Neuronal stem cell (in vitro differentiated cells): Measurements from ENCODE around the gene RHO.

Experiments
- DNase-seq: peaks from one replicate; pipeline ENCODE4 v3.0.0-alpha.2; 2013; ENCODE audit warnings: low spot score
- H2AFZ ChIP-seq: one replicate; pipeline ENCODE4 v1.6.1; 2013; ENCODE audit warnings: mild to moderate bottlenecking, low read length, inconsistent platforms
- H2AK5ac ChIP-seq: 2 replicates; pipeline ENCODE4 v1.6.1; 2013; ENCODE audit warnings: low read depth, mild to moderate bottlenecking, inconsistent platforms, low read length, moderate library complexity, mixed read lengths
- H2BK120ac ChIP-seq: 2 replicates; pipeline ENCODE4 v1.6.1; 2013; ENCODE audit warnings: low read depth, mild to moderate bottlenecking, inconsistent platforms, low read length, moderate library complexity, mixed read lengths
- H2BK12ac ChIP-seq: one replicate; pipeline ENCODE4 v1.6.1; 2013; ENCODE audit warnings: low read length, inconsistent platforms
- H2BK15ac ChIP-seq: 2 replicates; pipeline ENCODE4 v1.6.1; 2013; ENCODE audit warnings: mild to moderate bottlenecking, low read length, inconsistent platforms, mixed read lengths
- H2BK5ac ChIP-seq: one replicate; pipeline ENCODE4 v1.6.1; 2013; ENCODE audit warnings: inconsistent platforms, mild to moderate bottlenecking, low read length, moderate library complexity
- H3K14ac ChIP-seq: one replicate; pipeline ENCODE4 v1.6.1; 2013; ENCODE audit warnings: low read length, inconsistent platforms
- H3K18ac ChIP-seq: 2 replicates; pipeline ENCODE4 v1.6.1; 2013; ENCODE audit warnings: low read length, inconsistent platforms
- H3K23ac ChIP-seq: 2 replicates; pipeline ENCODE4 v1.6.1; 2013; ENCODE audit warnings: low read depth, mild to moderate bottlenecking, mixed read lengths, low read length, inconsistent platforms; ENCODE audit not compliant: poor library complexity
- H3K27ac ChIP-seq: replicated peaks from 3 replicates; pipeline ENCODE4 v1.5.1; 2013; ENCODE audit warnings: low read length, inconsistent platforms
- H3K27me3 ChIP-seq, 3 experiments: 2 replicates each; pipeline ENCODE4 v1.6.1; 2013; ENCODE audit warnings: low read length in 3 of 3, mild to moderate bottlenecking in 2 of 3, inconsistent platforms in 1 of 3, low read depth in 1 of 3, mixed read lengths in 1 of 3, moderate library complexity in 1 of 3; ENCODE audit not compliant: control insufficient read depth in 3 of 3, insufficient read depth in 3 of 3
- H3K36me3 ChIP-seq, 2 donors: replicated peaks in 1 of 2; 2 replicates each; pipeline ENCODE4 v1.6.1; 2013; ENCODE audit warnings: low read length in 2 of 2; ENCODE audit not compliant: control insufficient read depth in 2 of 2, insufficient read depth in 2 of 2
- H3K4ac ChIP-seq: 2 replicates; pipeline ENCODE4 v1.6.1; 2013; ENCODE audit warnings: inconsistent platforms, mild to moderate bottlenecking, low read length, moderate library complexity
- H3K4me1 ChIP-seq, 2 donors: 1 replicate in 1 of 2; 2 replicates in 1 of 2; pipeline ENCODE4 v1.6.1; 2013; ENCODE audit warnings: low read length in 2 of 2, low read depth in 1 of 2; ENCODE audit not compliant: control insufficient read depth in 2 of 2, insufficient read depth in 1 of 2
- H3K4me2 ChIP-seq: one replicate; pipeline ENCODE4 v1.6.1; 2013; ENCODE audit warnings: mild to moderate bottlenecking, low read length, inconsistent platforms; ENCODE audit not compliant: insufficient read depth, poor library complexity, severe bottlenecking
- H3K4me3 ChIP-seq, 2 donors: 2 replicates each; pipeline ENCODE4 v1.5.1; 2013; ENCODE audit warnings: low read length in 2 of 2, mild to moderate bottlenecking in 2 of 2, inconsistent platforms in 1 of 2, moderate library complexity in 1 of 2
- H3K79me1 ChIP-seq: one replicate; pipeline ENCODE4 v1.6.1; 2013; ENCODE audit warnings: low read depth, mild to moderate bottlenecking, inconsistent platforms, low read length, moderate library complexity
- H3K9ac ChIP-seq: one replicate; pipeline ENCODE4 v1.6.1; 2013; ENCODE audit warnings: mild to moderate bottlenecking, low read depth, low read length, inconsistent platforms; ENCODE audit not compliant: poor library complexity
- H3K9me3 ChIP-seq, 2 donors: replicated peaks in 1 of 2; 2 replicates each; pipeline versions ENCODE3 to v1.6.1; 2013; ENCODE audit warnings: low read length in 2 of 2, mild to moderate bottlenecking in 2 of 2, inconsistent platforms in 1 of 2, low read depth in 1 of 2, mixed read lengths in 1 of 2, moderate library complexity in 1 of 2; ENCODE audit not compliant: control insufficient read depth in 2 of 2, insufficient read depth in 1 of 2
- H4K8ac ChIP-seq: one replicate; pipeline ENCODE4 v1.6.1; 2013; ENCODE audit warnings: low read depth, mild to moderate bottlenecking, inconsistent platforms, low read length, moderate library complexity
- H4K91ac ChIP-seq: one replicate; pipeline ENCODE4 v1.6.1; 2013; ENCODE audit warnings: low read length, low read depth, mild to moderate bottlenecking, inconsistent platforms; ENCODE audit not compliant: poor library complexity
- WGBS, 2 donors: extraction: QIAGEN DNeasy Blood & Tissue Kit; methylation state at CpG; one replicate each; pipeline ENCODE4 v1.1.7; 2013; ENCODE audit warnings: missing lambda C conversion rate in 2 of 2, mixed read lengths in 1 of 2; ENCODE audit not compliant: insufficient read length in 2 of 2, insufficient replicate concordance in 1 of 2; ENCODE audit errors: extremely low coverage in 2 of 2; 5-methylcytosine and 5-hydroxymethylcytosine counted together

Gene RHO

GRCh38 chr3:129575997-129576384, 47.6 kb downstream of the RHO start:
- no peaks in the 10 kb centered on the region for H3K27me3 ChIP-seq
- H2BK5ac ChIP-seq, result peak overlapping the region; percentile 43
- no peak for DNase-seq
- peaks cover 0 to 27% of the 10 kb centered on the region in 2 donors for H3K36me3 ChIP-seq
- no peak overlapping the region for H2BK12ac ChIP-seq
- H3K18ac ChIP-seq, result peak overlapping the region; percentile 78
- H2AFZ ChIP-seq, result no peak overlapping the region
- WGBS, 2 donors, result no CpG with 5 or more reads among the region's 10 CpGs
- H2AK5ac ChIP-seq, result peak overlapping the region; percentile 93
- H3K4ac ChIP-seq, result no peak overlapping the region
- H3K27ac ChIP-seq, result no peak overlapping the region
- no peaks in the 10 kb centered on the region for H3K79me1 ChIP-seq
- H2BK120ac ChIP-seq, result no peak overlapping the region
- peak overlapping the region; percentile 22 for H4K91ac ChIP-seq
- H3K23ac ChIP-seq, result no peak overlapping the region
- H3K4me2 ChIP-seq, result no peak overlapping the region
- H3K9ac ChIP-seq, result no peak overlapping the region
- H3K4me3 ChIP-seq, result no peak overlapping the region
- peak overlapping the region; percentile 82 for H3K14ac ChIP-seq
- H3K4me1 ChIP-seq, result peaks cover 0 to 8% of the 10 kb centered on the region in 2 donors
- peaks cover 0 to 1% of the 10 kb centered on the region in 2 donors for H3K9me3 ChIP-seq
- H2BK15ac ChIP-seq, result no peak overlapping the region
- no peak overlapping the region for H4K8ac ChIP-seq

DNA sequence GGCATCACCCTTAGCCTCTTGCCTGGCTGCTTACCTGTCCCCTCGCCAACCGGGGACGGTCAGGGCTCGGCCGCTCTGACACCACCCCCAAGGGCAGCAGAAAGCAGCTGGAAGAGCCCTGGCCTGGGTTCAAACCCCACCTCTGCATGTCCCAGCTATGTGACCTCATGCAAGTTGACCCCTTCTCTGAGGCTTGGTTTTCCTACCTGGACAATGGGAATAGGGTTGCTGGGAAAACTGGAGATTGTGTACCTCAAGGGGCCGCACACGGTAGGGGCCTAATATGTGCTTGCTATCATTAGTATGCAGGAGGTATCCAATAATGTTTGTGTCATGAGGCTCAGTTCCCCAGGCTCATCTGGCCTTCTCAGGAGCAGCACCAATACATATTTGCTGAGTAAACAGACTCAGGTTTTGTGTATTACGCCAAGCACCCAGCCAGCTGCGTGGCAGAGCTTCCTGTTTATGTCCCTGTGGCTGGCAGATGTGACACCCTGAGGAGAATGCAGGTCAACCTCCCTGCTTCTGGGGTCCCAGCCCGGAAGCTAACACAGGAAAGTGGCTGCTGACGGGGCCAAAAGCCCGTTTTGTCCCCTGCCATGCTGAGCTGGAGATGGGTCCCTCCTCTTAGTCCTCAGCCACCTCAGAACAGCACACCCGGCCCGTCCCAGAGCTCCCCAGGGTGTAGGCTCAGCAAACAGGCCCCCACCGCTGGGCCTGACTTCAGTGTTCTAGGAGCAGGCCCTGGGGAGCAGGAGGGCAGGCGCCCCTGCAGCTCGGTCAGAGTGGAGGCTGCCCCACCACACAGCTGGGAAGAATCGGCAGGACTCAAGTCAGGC, 48.3 kb downstream of the RHO start:
- no peak overlapping the region for H2BK12ac ChIP-seq
- DNase-seq, result no peak

GRCh38 chr3:129577366-129577765, 48.9 kb downstream of the RHO start:
- H4K8ac ChIP-seq, result no peak overlapping the region
- H3K36me3 ChIP-seq, result peaks cover 0 to 27% of the 10 kb centered on the region in 2 donors
- DNase-seq, result no peak

More for the DNA sequence above, 48.3 kb downstream of the RHO start:
- Histone ChIP-seq H3K36me3 (peaks cover 0 to 27% of the 10 kb centered on the region in 2 donors), H2BK15ac (no peak overlapping the region), H3K18ac (peak overlapping the region; percentile 78), H3K4me3 (no peak overlapping the region), H4K8ac (no peak overlapping the region), H2AFZ (no peak overlapping the region), H4K91ac (no peak overlapping the region), H3K4ac (no peak overlapping the region), H3K23ac (no peak overlapping the region), H3K4me1 (peaks cover 0 to 8% of the 10 kb centered on the region in 2 donors), H3K9ac (no peak overlapping the region), H2BK120ac (no peak overlapping the region), H3K4me2 (no peak overlapping the region), H3K27ac (no peak overlapping the region), H3K9me3 (peaks cover 0 to 1% of the 10 kb centered on the region in 2 donors), H3K27me3 (no peaks in the 10 kb centered on the region), H2BK5ac (peak overlapping the region; percentile 43), H2AK5ac (peak overlapping the region; percentile 24), H3K14ac (no peak overlapping the region), H3K79me1 (no peaks in the 10 kb centered on the region)
- no CpG with 5 or more reads among the region's 18 CpGs for WGBS, 2 donors

More at GRCh38 chr3:129577366-129577765, 48.9 kb downstream of the RHO start:
- Histone ChIP-seq H2BK5ac (peak overlapping the region; percentile 31), H4K91ac (no peak overlapping the region), H2AK5ac (peak overlapping the region; percentile 24), H3K4me3 (no peak overlapping the region), H3K9me3 (peaks cover 0 to 1% of the 10 kb centered on the region in 2 donors), H3K23ac (no peak overlapping the region), H3K27me3 (no peaks in the 10 kb centered on the region), H3K9ac (no peak overlapping the region), H3K18ac (no peak overlapping the region), H2BK15ac (no peak overlapping the region), H3K4ac (no peak overlapping the region), H2BK12ac (no peak overlapping the region), H3K4me2 (no peak overlapping the region), H3K27ac (no peak overlapping the region), H2AFZ (no peak overlapping the region), H3K79me1 (no peaks in the 10 kb centered on the region), H2BK120ac (no peak overlapping the region), H3K4me1 (peaks cover 0 to 10% of the 10 kb centered on the region in 2 donors), H3K14ac (no peak overlapping the region)
- no CpG with 5 or more reads among the region's 17 CpGs for WGBS, 2 donors
